ENCODE measurements around the gene ACOT8.

- TF ChIP-seq NCOA2 (IDR thresholded peaks at IDR 0.05; ENCODE audit: partially characterized antibody in 2 of 2) (no peak), POLR3A (IDR thresholded peaks at IDR 0.05; ENCODE audit: borderline replicate concordance, extremely low read depth, insufficient read depth, insufficient read length) (no peak), PML (IDR thresholded peaks at IDR 0.05; ENCODE audit: low read length) (no peak), POLR2A (conservative IDR thresholded peaks at IDR 0.05) (no peak), PATZ1 (CRISPR knock-in tag; IDR thresholded peaks at IDR 0.05; ENCODE audit: borderline replicate concordance) (no peak), CTCF (IDR thresholded peaks at IDR 0.05 in 2 of 3, conservative IDR thresholded peaks at IDR 0.05 in 1 of 3; ENCODE audit: insufficient read depth in 2 of 3, low read depth in 1 of 3, low read length in 3 of 3) (no peak), CBFA2T2 (conservative IDR thresholded peaks at IDR 0.05) (no peak), TRIM24 (IDR thresholded peaks at IDR 0.05) (no peak), CTBP1 (IDR thresholded peaks at IDR 0.05; ENCODE audit: borderline replicate concordance) (no peak), EZH2 (IDR thresholded peaks at IDR 0.05; ENCODE audit: borderline replicate concordance, low read depth, low read length) (no peak), CEBPG (CRISPR knock-in tag; IDR thresholded peaks at IDR 0.05) (no peak), CEBPG (tag; conservative IDR thresholded peaks at IDR 0.05 in 1 of 2, IDR thresholded peaks at IDR 0.05 in 1 of 2) (no peak), FOXA1 (IDR thresholded peaks at IDR 0.05; ENCODE audit: borderline replicate concordance) (no peak), SMAD2 (IDR thresholded peaks at IDR 0.05; ENCODE audit: low read depth, low read length) (no peak), ZNF175 (CRISPR knock-in tag; IDR thresholded peaks at IDR 0.05; ENCODE audit: low read depth) (no peak)
Observed at GRCh38 chr20:45882469-45883099, 25.4 kb upstream of the ACOT8 start.

Measured in K562 (cell line).